ENCODE results near the gene AGAP3. TPM values are rescaled to one million over a fixed set of nuclear protein-coding genes. Genes with fewer than 3 reads are reported as not detected.

AGAP3 gene
- total RNA-seq, 1 experiment from 2014 or later, result 103 TPM

DNA sequence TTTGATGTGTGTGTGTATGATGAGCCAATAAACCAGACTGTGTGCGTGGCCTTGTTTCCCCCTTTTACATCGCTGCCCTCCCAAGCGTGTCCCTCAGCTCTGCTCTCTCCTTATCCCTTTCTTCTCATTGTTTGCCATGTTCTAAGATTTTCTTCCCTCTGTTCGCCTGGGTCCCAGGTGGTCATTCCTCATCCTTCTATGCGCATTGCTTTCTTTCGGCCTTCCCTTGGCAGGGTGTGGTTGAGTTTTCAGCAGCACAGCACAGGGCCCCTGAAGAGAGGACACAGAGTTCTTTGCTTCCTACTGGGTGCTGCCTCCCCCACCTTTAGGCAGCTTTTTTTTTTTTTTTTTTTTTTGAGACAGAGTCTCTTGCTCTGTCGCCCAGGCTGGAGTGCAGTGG is 58.1 kb downstream of the AGAP3 start:
- no peak overlapping the region for H3K4me3 ChIP-seq (ENCODE audit: low read depth in 2 of 2, low read length in 2 of 2)
- H3K4me1 ChIP-seq (ENCODE audit: control insufficient read depth, insufficient read depth, low read length), result no peaks in the 10 kb centered on the region
- POLR2A ChIA-PET, result interaction anchor here (0.6 kb wide), 1 partner anchor 57 kb away, joined by 6 read pairs; no protein-coding TSS in a partner anchor
- no peaks in the 10 kb centered on the region for H3K36me3 ChIP-seq (ENCODE audit: control insufficient read depth, insufficient read depth, low read length)
- no peaks in the 10 kb centered on the region for H3K27me3 ChIP-seq (ENCODE audit: control insufficient read depth, insufficient read depth, low read length)
- BruUV-seq (replicated peaks), result no TSS peak
- no peak overlapping the region for H3K27ac ChIP-seq (ENCODE audit: low read length)
- in situ Hi-C loops (cut with HindIII; ENCODE audit: low pct_unique_long_range_greater_than_20kb, low sequenced_read_pairs) (no loop called here), intact Hi-C loops (cut with micrococcal nuclease; ENCODE audit: unreplicated experiment) (no loop called here)
- DNase-seq (ENCODE audit: low read depth, low spot score) (no peak), ATAC-seq (no peak)
- no peak for TF ChIP-seq SIN3A (IDR thresholded peaks at IDR 0.05; ENCODE audit: borderline replicate concordance, insufficient read depth, low read depth, low read length)
- TF ChIP-seq TCF7L2 (IDR thresholded peaks at IDR 0.05; ENCODE audit: low read depth, low read length), result no peak
- TF ChIP-seq, protein P1, sequence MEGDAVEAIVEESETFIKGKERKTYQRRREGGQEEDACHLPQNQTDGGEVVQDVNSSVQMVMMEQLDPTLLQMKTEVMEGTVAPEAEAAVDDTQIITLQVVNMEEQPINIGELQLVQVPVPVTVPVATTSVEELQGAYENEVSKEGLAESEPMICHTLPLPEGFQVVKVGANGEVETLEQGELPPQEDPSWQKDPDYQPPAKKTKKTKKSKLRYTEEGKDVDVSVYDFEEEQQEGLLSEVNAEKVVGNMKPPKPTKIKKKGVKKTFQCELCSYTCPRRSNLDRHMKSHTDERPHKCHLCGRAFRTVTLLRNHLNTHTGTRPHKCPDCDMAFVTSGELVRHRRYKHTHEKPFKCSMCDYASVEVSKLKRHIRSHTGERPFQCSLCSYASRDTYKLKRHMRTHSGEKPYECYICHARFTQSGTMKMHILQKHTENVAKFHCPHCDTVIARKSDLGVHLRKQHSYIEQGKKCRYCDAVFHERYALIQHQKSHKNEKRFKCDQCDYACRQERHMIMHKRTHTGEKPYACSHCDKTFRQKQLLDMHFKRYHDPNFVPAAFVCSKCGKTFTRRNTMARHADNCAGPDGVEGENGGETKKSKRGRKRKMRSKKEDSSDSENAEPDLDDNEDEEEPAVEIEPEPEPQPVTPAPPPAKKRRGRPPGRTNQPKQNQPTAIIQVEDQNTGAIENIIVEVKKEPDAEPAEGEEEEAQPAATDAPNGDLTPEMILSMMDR (IDR thresholded peaks at IDR 0.05), result no peak
- TF ChIP-seq REST (IDR thresholded peaks at IDR 0.05; ENCODE audit: insufficient read depth in 1 of 2, low read depth in 2 of 2, low read length in 1 of 2), result no peak
- no peak for TF ChIP-seq POLR2AphosphoS5 (IDR thresholded peaks at IDR 0.05; ENCODE audit: low read depth, low read length)
- no peaks in the 10 kb centered on the region for H3K9me3 ChIP-seq (ENCODE audit: control insufficient read depth, insufficient read depth, low read depth, low read length)
- CTCF ChIA-PET, result no interaction called here

DNA sequence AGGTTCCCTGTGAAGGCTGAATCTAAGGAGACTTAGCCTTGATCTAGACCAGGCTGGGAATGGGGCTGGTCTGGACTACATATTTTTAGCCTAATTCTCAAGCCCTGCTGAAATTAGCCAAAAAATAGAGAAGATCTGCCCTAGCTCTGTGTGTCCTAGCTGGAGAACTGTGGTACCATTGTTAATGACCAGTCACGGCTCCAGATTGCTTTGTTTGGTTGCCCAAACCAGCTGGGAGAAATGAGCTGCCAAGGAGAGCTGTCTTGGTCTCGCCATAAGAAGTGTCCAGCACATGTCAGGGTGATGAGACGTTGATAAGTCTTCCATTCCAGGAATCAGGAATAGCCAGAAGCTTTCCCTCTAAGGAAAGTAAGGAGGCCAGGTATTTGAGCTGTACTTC is 60.5 kb downstream of the AGAP3 start:
- H3K4me1 ChIP-seq (ENCODE audit: control insufficient read depth, insufficient read depth, low read length), result no peaks in the 10 kb centered on the region
- no TSS peak for BruUV-seq (replicated peaks)
- H3K36me3 ChIP-seq (ENCODE audit: control insufficient read depth, insufficient read depth, low read length), result no peaks in the 10 kb centered on the region
- in situ Hi-C loops (cut with HindIII; ENCODE audit: low pct_unique_long_range_greater_than_20kb, low sequenced_read_pairs) (no loop called here), intact Hi-C loops (cut with micrococcal nuclease; ENCODE audit: unreplicated experiment) (no loop called here)
- ChIA-PET POLR2A (interaction anchor here (0.6 kb wide), 1 partner anchor 18 kb away, joined by 3 read pairs; no protein-coding TSS in a partner anchor), CTCF (interaction anchor here (0.6 kb wide), 1 partner anchor 24 kb away, joined by 7 read pairs; no protein-coding TSS in a partner anchor)
- H3K27me3 ChIP-seq (ENCODE audit: control insufficient read depth, insufficient read depth, low read length), result peaks cover 4% of the 10 kb centered on the region; the same call in 1 of the 2 replicates
- TF ChIP-seq REST (IDR thresholded peaks at IDR 0.05; ENCODE audit: insufficient read depth in 1 of 2, low read depth in 2 of 2, low read length in 1 of 2), result no peak
- TF ChIP-seq TCF7L2 (IDR thresholded peaks at IDR 0.05; ENCODE audit: low read depth, low read length), result no peak
- no peak for TF ChIP-seq POLR2AphosphoS5 (IDR thresholded peaks at IDR 0.05; ENCODE audit: low read depth, low read length)
- TF ChIP-seq, protein P1 (IDR thresholded peaks at IDR 0.05), result no peak
- DNase-seq (ENCODE audit: low read depth, low spot score), result no peak
- no peak overlapping the region for H3K27ac ChIP-seq (ENCODE audit: low read length)
- H3K4me3 ChIP-seq (ENCODE audit: low read depth in 2 of 2, low read length in 2 of 2), result no peak overlapping the region
- H3K9me3 ChIP-seq (ENCODE audit: control insufficient read depth, insufficient read depth, low read depth, low read length), result no peaks in the 10 kb centered on the region
- ATAC-seq, result no peak

Data from Panc1 (cell line).